ENCODE results near the gene PAPSS2. TPM values are rescaled to one million over a fixed set of nuclear protein-coding genes. Genes with fewer than 3 reads are reported as not detected.
A peak's percentile ranks its signal among the peaks of the same experiment; 100 is the strongest.

The PAPSS2 gene
- total and polyA plus RNA-seq, 12 donors: 55.0 to 775 (median 243) TPM

GRCh38 chr10:87715552-87716347, 56.1 kb downstream of the PAPSS2 start:
- no peak overlapping the region for H3K4me3 ChIP-seq
- intact Hi-C loops (cut with DNase I): no loop called here
- DNase-seq: no peak
- WGBS, 4 donors: 81 to 82% (median 82%) methylated on average over 3 of the region's 3 CpGs
- H3K36me3 ChIP-seq (replicated peaks in 1 of 2): peaks cover 0 to 16% of the 10 kb centered on the region in 2 donors
- TF ChIP-seq POLR2A (IDR thresholded peaks at IDR 0.05) (no peak), CTCF (IDR thresholded peaks at IDR 0.05) (no peak)
- peaks cover 5 to 47% of the 10 kb centered on the region in 2 donors for H3K4me1 ChIP-seq (replicated peaks in 1 of 2)
- H3K27me3 ChIP-seq: no peaks in the 10 kb centered on the region
- H3K9me3 ChIP-seq (replicated peaks in 1 of 3): no peaks in the 10 kb centered on the region
- H3K27ac ChIP-seq: peak overlapping the region in 2 of 5 donors; percentile 39 to 42

- Histone ChIP-seq H3K4me3 (no peak overlapping the region), H3K9me3 (replicated peaks in 1 of 3) (no peaks in the 10 kb centered on the region), H3K4me1 (replicated peaks in 1 of 2) (peaks cover 5 to 47% of the 10 kb centered on the region in 2 donors), H3K36me3 (replicated peaks in 1 of 2) (peaks cover 0 to 12% of the 10 kb centered on the region in 2 donors), H3K27me3 (no peaks in the 10 kb centered on the region), H3K27ac (peak overlapping the region in 1 of 5 donors; percentile 42)
- WGBS, 4 donors: 68 to 86% (median 70%) methylated on average over 4 of the region's 4 CpGs
- intact Hi-C loops (cut with DNase I): no loop called here
- no peak for DNase-seq
- TF ChIP-seq POLR2A (IDR thresholded peaks at IDR 0.05) (no peak), CTCF (IDR thresholded peaks at IDR 0.05) (no peak)
Measured at GRCh38 chr10:87716348-87716670, 56.6 kb downstream of the PAPSS2 start.

- Histone ChIP-seq H3K4me1 (replicated peaks in 1 of 2) (peaks cover 0 to 26% of the 10 kb centered on the region in 2 donors), H3K27ac (no peak overlapping the region), H3K9me3 (replicated peaks in 1 of 3) (no peaks in the 10 kb centered on the region), H3K27me3 (no peaks in the 10 kb centered on the region), H3K4me3 (no peak overlapping the region), H3K36me3 (replicated peaks in 1 of 2) (no peaks in the 10 kb centered on the region)
- TF ChIP-seq POLR2A (IDR thresholded peaks at IDR 0.05): no peak
- no peak for TF ChIP-seq CTCF (IDR thresholded peaks at IDR 0.05)
- DNase-seq: no peak
- intact Hi-C loops (cut with DNase I): no loop called here
- WGBS, 4 donors: 98 to 100% (median 100%) methylated on average over 1 of the region's 1 CpG
Measured at GRCh38 chr10:87720665-87721064, 61.0 kb downstream of the PAPSS2 start.

GRCh38 chr10:87721781-87722180, 62.1 kb downstream of the PAPSS2 start:
- intact Hi-C loops (cut with DNase I): no loop called here
- no peaks in the 10 kb centered on the region for H3K9me3 ChIP-seq (replicated peaks in 1 of 3)
- DNase-seq: no peak
- H3K4me3 ChIP-seq: no peak overlapping the region
- no peaks in the 10 kb centered on the region for H3K36me3 ChIP-seq (replicated peaks in 1 of 2)
- 80 to 94% (median 91%) methylated on average over 2 of the region's 2 CpGs for WGBS, 4 donors
- H3K27me3 ChIP-seq: no peaks in the 10 kb centered on the region
- H3K4me1 ChIP-seq (replicated peaks in 1 of 2): peaks cover 0 to 15% of the 10 kb centered on the region in 2 donors
- no peak overlapping the region for H3K27ac ChIP-seq
- TF ChIP-seq POLR2A (IDR thresholded peaks at IDR 0.05) (no peak), CTCF (IDR thresholded peaks at IDR 0.05) (no peak)
